Endothelial cell of umbilical vein (primary cell): ENCODE measurements around the gene EDEM1. TPM values are rescaled to one million over a fixed set of nuclear protein-coding genes. Genes with fewer than 3 reads are reported as not detected.

ENCODE experiments used
- BruUV-seq: library from RNA; stranded (reverse); fragments of 400-500 nt; replicated peaks from 2 replicates; lab custom pipeline; 2021; lab: Mats Ljungman, UMichigan
- CTCF ChIA-PET: fragments of 300-600, 350-600 bp; sonication (Branson Sonifier 250); formaldehyde crosslinking; loops from one replicate; lab custom pipeline; 2021; ENCODE audit warnings: antibody characterized with exemption, inconsistent platforms; lab: Charles Lee
- POLR2A ChIA-PET: fragments of 300-600, 350-600 bp; sonication (Branson Sonifier 250); formaldehyde crosslinking; loops from one replicate; lab custom pipeline; 2021; ENCODE audit warnings: antibody characterized with exemption, inconsistent platforms; lab: Charles Lee
- DNase-seq: peaks from one replicate; pipeline ENCODE4 v3.0.0-alpha.2; 2011; ENCODE audit warnings: low read depth, low spot score
- FAIRE-seq: peaks from 2 replicates; lab custom pipeline; 2011; peaks lifted over from hg19 to GRCh38; lab: Jason Lieb, UNC
- H2AFZ ChIP-seq: 2 replicates; pipeline ENCODE4 v1.6.0; 2012; ENCODE audit warnings: low read depth, low read length, control low read depth, inconsistent platforms
- H3K27ac ChIP-seq: 2 replicates; pipeline ENCODE4 v1.5.1; 2011; ENCODE audit warnings: low read depth, mild to moderate bottlenecking, control low read depth, low read length, moderate library complexity; ENCODE audit not compliant: insufficient read depth
- H3K27me3 ChIP-seq, 2 experiments: 2 replicates each; pipeline versions ENCODE4 v1.6.0 to v1.6.1; 2011; ENCODE audit warnings: low read length in 2 of 2, mixed read lengths in 1 of 2; ENCODE audit not compliant: control insufficient read depth in 2 of 2, insufficient read depth in 2 of 2
- H3K36me3 ChIP-seq, 2 experiments: 2 replicates in 1 of 2; 3 replicates in 1 of 2; pipeline ENCODE4 v1.5.1; 2011; ENCODE audit warnings: low read length in 2 of 2, mild to moderate bottlenecking in 1 of 2, moderate library complexity in 1 of 2; ENCODE audit not compliant: control insufficient read depth in 2 of 2, insufficient read depth in 2 of 2; ENCODE audit errors: extremely low read depth in 1 of 2
- H3K4me1 ChIP-seq: 3 replicates; pipeline ENCODE4 v1.5.1; 2011; ENCODE audit warnings: mild to moderate bottlenecking, low read length; ENCODE audit not compliant: control insufficient read depth, insufficient read depth; ENCODE audit errors: extremely low read depth
- H3K4me2 ChIP-seq: 2 replicates; pipeline ENCODE4 v1.6.1; 2011; ENCODE audit warnings: low read length, control low read depth, mixed read lengths; ENCODE audit not compliant: insufficient read depth
- H3K4me3 ChIP-seq, 3 experiments: fragments of 200-600 bp in 1 of 3; sonication (generic), shearing (Covaris generic) in 1 of 3; replicated peaks in 1 of 3; 2 replicates each; pipeline ENCODE4 v1.5.1; 2011 to 2016; ENCODE audit warnings: control low read depth in 3 of 3, low read length in 3 of 3, mild to moderate bottlenecking in 2 of 3, inconsistent platforms in 1 of 3, low read depth in 1 of 3, moderate library complexity in 1 of 3; ENCODE audit not compliant: insufficient read depth in 1 of 3
- H3K79me2 ChIP-seq: 2 replicates; pipeline ENCODE4 v1.6.0; 2012; ENCODE audit warnings: low read length, inconsistent platforms; ENCODE audit not compliant: control insufficient read depth, insufficient read depth
- H3K9ac ChIP-seq: replicated peaks from 2 replicates; pipeline ENCODE3; 2011; ENCODE audit warnings: low read length, control low read depth; ENCODE audit not compliant: insufficient read depth; ENCODE audit errors: extremely low read depth
- H3K9me1 ChIP-seq: replicated peaks from 3 replicates; pipeline ENCODE4 v1.6.0; 2011; ENCODE audit warnings: mild to moderate bottlenecking, low read length; ENCODE audit not compliant: control insufficient read depth, insufficient read depth; ENCODE audit errors: extremely low read depth
- H3K9me3 ChIP-seq: replicated peaks from 2 replicates; pipeline ENCODE4 v1.5.1; 2012; ENCODE audit warnings: low read length, inconsistent platforms; ENCODE audit not compliant: control insufficient read depth, insufficient read depth
- H4K20me1 ChIP-seq: replicated peaks from 2 replicates; pipeline ENCODE3; 2011; ENCODE audit warnings: mild to moderate bottlenecking, low read length; ENCODE audit not compliant: control insufficient read depth, insufficient read depth; ENCODE audit errors: extremely low read depth
- CTCF ChIP-seq, 2 donors: IDR thresholded peaks; 1 replicate in 1 of 2; 2 replicates in 1 of 2; pipeline ENCODE4 v1.5.1; 2011; ENCODE audit warnings: low read length in 2 of 2, mild to moderate bottlenecking in 2 of 2, moderate library complexity in 2 of 2, control low read depth in 1 of 2, inconsistent platforms in 1 of 2, low read depth in 1 of 2; ENCODE audit not compliant: insufficient read depth in 1 of 2; ENCODE audit errors: extremely low read depth in 1 of 2
- EZH2 ChIP-seq: IDR thresholded peaks from 2 replicates; pipeline ENCODE4 v1.6.1; 2012; ENCODE audit warnings: borderline replicate concordance, low read depth, mild to moderate bottlenecking, moderate library complexity, low read length, inconsistent platforms; ENCODE audit not compliant: severe bottlenecking
- FOS ChIP-seq: IDR thresholded peaks from 2 replicates; pipeline ENCODE4 v1.6.1; 2011; ENCODE audit warnings: mild to moderate bottlenecking, low read length, moderate library complexity, borderline replicate concordance; ENCODE audit not compliant: insufficient read depth
- GATA2 ChIP-seq: IDR thresholded peaks from 2 replicates; pipeline ENCODE4 v1.7.0; 2011; ENCODE audit warnings: low read depth, mild to moderate bottlenecking, moderate library complexity, mixed read lengths, low read length; ENCODE audit not compliant: insufficient read length, insufficient read depth
- JUN ChIP-seq: IDR thresholded peaks from 2 replicates; pipeline ENCODE4 v1.6.1; 2011; ENCODE audit warnings: borderline replicate concordance, low read depth; ENCODE audit not compliant: insufficient read length, insufficient read depth
- MAX ChIP-seq: IDR thresholded peaks from 2 replicates; pipeline ENCODE4 v1.6.1; 2011; ENCODE audit not compliant: insufficient read depth, insufficient read length
- MYC ChIP-seq: IDR thresholded peaks from one replicate; pipeline ENCODE4 v1.6.1; 2011; ENCODE audit warnings: mild to moderate bottlenecking, low read depth, low read length
- POLR2A ChIP-seq: IDR thresholded peaks from 2 replicates; pipeline ENCODE4 v1.6.1; 2012; ENCODE audit warnings: low read depth, mild to moderate bottlenecking, control low read depth, low read length
- POLR2AphosphoS5 ChIP-seq: IDR thresholded peaks from 2 replicates; pipeline ENCODE4 v1.6.1; 2012; ENCODE audit warnings: low read depth, mild to moderate bottlenecking, control low read depth, low read length, moderate library complexity; ENCODE audit not compliant: insufficient read depth
- dilution Hi-C: fragments of 300-500 bp; cut with MboI; formaldehyde crosslinking; loops from one replicate; pipeline ENCODE4 v1.15.0; 2019; ENCODE audit warnings: low sequenced_read_pairs; ENCODE audit not compliant: extremely low pct_ligation_motif_present
- intact Hi-C: fragments of 100-400 bp; cut with micrococcal nuclease; formaldehyde crosslinking; loops from one replicate; pipeline ENCODE4 v1.10.0; 2022
- polyA plus RNA-seq, 4 experiments: library from polyadenylated mRNA; depleted of rRNA in 3 of 4; stranded (reverse) in 3 of 4; unstranded in 1 of 4; fragments of >200 nt; gene quantifications; 2 replicates each; pipeline versions ENCODE4 v1.2.1 to v1.2.3, GENCODE V29; 2011 to 2012; ENCODE audit warnings: missing spikeins in 1 of 4
- total RNA-seq: library from RNA; stranded (reverse); gene quantifications from 2 replicates; pipeline ENCODE4 v1.2.3, GENCODE V29; 2021

The EDEM1 gene
- total and polyA plus RNA-seq, 2 donors (not counting 3 experiments of a cell fraction or from before 2014, with no cell fraction given), result 19.4 to 61.1 TPM

- no peaks in the 10 kb centered on the region for H3K36me3 ChIP-seq
- no peaks in the 10 kb centered on the region for H3K27me3 ChIP-seq
- TF ChIP-seq MAX (no peak), POLR2AphosphoS5 (no peak), GATA2 (no peak), EZH2 (no peak), MYC (no peak), FOS (no peak), CTCF (IDR thresholded peaks at IDR 0.05; ENCODE audit: extremely low read depth in 1 of 2, insufficient read depth in 1 of 2, low read depth in 1 of 2, low read length in 2 of 2) (no peak), JUN (no peak), POLR2A (no peak)
- H3K4me1 ChIP-seq, result no peaks in the 10 kb centered on the region
- DNase-seq, result no peak
- no peak for FAIRE-seq
- no peaks in the 10 kb centered on the region for H3K79me2 ChIP-seq
- H3K4me2 ChIP-seq, result no peak overlapping the region
- no peaks in the 10 kb centered on the region for H4K20me1 ChIP-seq
- no peak overlapping the region for H3K4me3 ChIP-seq
- no peak overlapping the region for H2AFZ ChIP-seq
- no peaks in the 10 kb centered on the region for H3K9me1 ChIP-seq
- no peak overlapping the region for H3K9ac ChIP-seq
- H3K27ac ChIP-seq, result no peak overlapping the region
- intact Hi-C loops, result no loop called here
- ChIA-PET POLR2A (no interaction called here), CTCF (no interaction called here)
- dilution Hi-C loops, result no loop called here
- H3K9me3 ChIP-seq, result no peaks in the 10 kb centered on the region
- BruUV-seq, result no TSS peak
Measured at GRCh38 chr3:5231074-5231473, 43.6 kb downstream of the EDEM1 start.
